IPS-11a (cell line): Measurements from ENCODE around the gene XRCC1.
"Not testable (repeated sequence)": the region's sequence is repeated elsewhere in the genome, so short reads cannot be mapped to it uniquely, and the experiment has no call there.

ENCODE experiments used
- H3K4me3 ChIP-seq: one replicate; pipeline ENCODE4 v1.5.1; 2013; ENCODE audit warnings: low read depth, low read length, control low read depth

Gene XRCC1

GRCh38 chr19:43605875-43606568 is 30.7 kb upstream of the XRCC1 start:
- no peak overlapping the region for H3K4me3 ChIP-seq

- H3K4me3 ChIP-seq = not testable (repeated sequence)
Measured at GRCh38 chr19:43600326-43600725, 25.0 kb upstream of the XRCC1 start.

GRCh38 chr19:43599635-43600295 is 24.4 kb upstream of the XRCC1 start:
- H3K4me3 ChIP-seq = no peak overlapping the region

GRCh38 chr19:43598445-43599240 is 23.3 kb upstream of the XRCC1 start:
- H3K4me3 ChIP-seq = no peak overlapping the region

- H3K4me3 ChIP-seq = no peak overlapping the region
Measured at GRCh38 chr19:43597876-43598275, 22.5 kb upstream of the XRCC1 start.

GRCh38 chr19:43596842-43597461 is 21.6 kb upstream of the XRCC1 start:
- H3K4me3 ChIP-seq = peak overlapping the region; percentile 88

- H3K4me3 ChIP-seq = peak within 1 kb of the TSS; percentile 88
Measured at GRCh38 chr19:43595999-43596841, 20.9 kb upstream of the XRCC1 start, which contains the start of the genes IRGQ and ZNF576. Gene IRGQ, minus strand, starts transcription at chr19:43596134. Its CDS starts 796 bp downstream, at chr19:43595338. Gene ZNF576, plus strand, starts transcription at chr19:43596595. Its CDS starts 514 bp downstream, at chr19:43597109.

GRCh38 chr19:43595605-43595998 is 20.3 kb upstream of the XRCC1 start:
- H3K4me3 ChIP-seq = peak overlapping the region; percentile 78

GRCh38 chr19:43594710-43595604 is 19.6 kb upstream of the XRCC1 start:
- peak overlapping the region; percentile 78 for H3K4me3 ChIP-seq

- no peak overlapping the region for H3K4me3 ChIP-seq
Measured at GRCh38 chr19:43594081-43594697, 18.9 kb upstream of the XRCC1 start.

GRCh38 chr19:43592800-43593350 is 17.5 kb upstream of the XRCC1 start:
- no peak overlapping the region for H3K4me3 ChIP-seq

GRCh38 chr19:43591904-43592772 is 16.8 kb upstream of the XRCC1 start:
- no peak overlapping the region for H3K4me3 ChIP-seq

GRCh38 chr19:43589678-43590077 is 14.4 kb upstream of the XRCC1 start:
- no peak overlapping the region for H3K4me3 ChIP-seq

GRCh38 chr19:43589277-43589676 is 13.9 kb upstream of the XRCC1 start:
- no peak overlapping the region for H3K4me3 ChIP-seq

GRCh38 chr19:43587029-43587428 is 11.7 kb upstream of the XRCC1 start:
- not testable (repeated sequence) for H3K4me3 ChIP-seq

GRCh38 chr19:43586346-43586745 is 11.0 kb upstream of the XRCC1 start:
- no peak overlapping the region for H3K4me3 ChIP-seq

GRCh38 chr19:43584484-43584883 is 9.2 kb upstream of the XRCC1 start:
- H3K4me3 ChIP-seq = no peak overlapping the region

GRCh38 chr19:43582495-43582894 is 7.2 kb upstream of the XRCC1 start:
- no peak overlapping the region for H3K4me3 ChIP-seq
